ENCODE results near the gene BACE2.
"Not testable (repeated sequence)": the region's sequence is repeated elsewhere in the genome, so short reads cannot be mapped to it uniquely, and the experiment has no call there.

Gene BACE2

DNA sequence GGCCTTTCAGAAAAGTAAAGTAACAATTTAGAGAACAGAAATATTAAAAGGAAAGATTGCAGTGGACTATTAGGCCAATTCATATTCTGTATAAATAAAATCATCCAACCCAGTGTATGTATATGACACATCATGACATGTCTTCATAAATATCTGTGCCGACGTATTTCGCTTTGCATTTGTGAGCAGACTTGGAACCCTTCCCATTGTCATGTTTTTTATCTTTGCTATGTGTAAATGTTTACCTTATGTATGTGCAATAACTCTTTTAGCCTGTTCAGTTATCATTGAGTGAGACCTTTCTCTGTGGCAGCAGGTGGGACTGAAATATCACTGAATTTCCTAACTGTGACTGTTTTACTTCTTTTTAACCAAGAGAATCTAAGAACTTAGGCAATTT is 90.7 kb downstream of the BACE2 start:
- DNase-seq (ENCODE audit: insufficient read length, low spot score): no peak
- FAIRE-seq: no peak

DNA sequence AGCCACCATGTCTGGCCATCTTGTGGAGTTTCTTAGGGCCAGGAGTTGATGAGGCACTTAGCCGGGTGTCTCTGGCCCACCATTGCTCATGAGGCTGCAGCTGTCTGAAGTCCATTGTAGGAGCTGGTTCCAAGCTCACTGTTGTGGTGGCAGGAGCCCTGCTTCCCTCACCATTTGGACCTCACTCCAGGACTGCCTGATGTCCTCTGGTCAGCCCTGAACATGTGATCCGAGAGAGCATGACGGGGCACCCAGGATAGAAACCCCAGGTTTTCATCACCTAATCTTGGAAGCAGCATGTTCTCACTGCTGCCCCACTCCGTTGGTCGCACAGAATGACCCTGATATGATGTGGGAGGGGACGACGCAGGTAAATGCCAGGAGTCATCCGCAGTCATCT is 92.5 kb downstream of the BACE2 start:
- DNase-seq (ENCODE audit: insufficient read length, low spot score) (no peak), FAIRE-seq (no peak)

DNA sequence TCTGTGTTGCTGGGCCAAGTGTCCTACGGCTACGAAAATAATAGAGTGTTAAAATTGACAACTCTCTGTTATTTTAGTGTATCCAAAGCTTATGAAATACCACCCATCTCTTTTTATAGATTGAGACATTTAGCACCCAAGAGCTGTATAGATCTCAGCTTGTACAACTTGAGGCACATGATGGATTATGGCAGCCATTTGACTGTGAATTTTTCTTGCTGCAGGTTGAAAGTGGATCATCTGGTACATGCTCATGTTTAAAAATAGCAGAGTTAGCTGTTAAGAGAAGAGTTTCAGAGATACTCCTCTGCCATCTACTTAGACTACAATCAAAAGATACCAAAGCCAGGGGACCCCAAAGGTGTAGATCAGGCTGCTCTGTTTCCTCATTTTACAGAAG is 99.4 kb downstream of the BACE2 start:
- no peak for DNase-seq (ENCODE audit: insufficient read length, low spot score)
- no peak for FAIRE-seq

DNA sequence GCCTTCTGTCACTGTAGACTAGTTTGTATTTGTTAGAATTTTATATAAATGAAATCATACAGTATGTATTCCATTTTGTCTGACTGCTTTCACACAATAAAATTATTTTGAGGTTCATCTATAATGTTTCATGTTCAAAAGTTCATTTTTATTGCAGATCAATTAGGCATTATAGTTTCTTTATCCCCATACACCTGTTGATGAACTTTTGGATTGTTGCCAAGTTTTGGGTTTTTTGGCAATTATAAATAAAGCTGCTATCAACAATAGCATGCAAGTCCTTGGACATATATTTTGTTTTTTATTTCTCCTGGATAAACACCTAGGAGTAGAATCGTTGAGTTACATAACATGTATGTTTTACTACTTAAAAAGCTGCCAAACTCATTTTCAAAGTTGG is 101.6 kb downstream of the BACE2 start:
- FAIRE-seq: no peak
- no peak for DNase-seq (ENCODE audit: insufficient read length, low spot score)

- FAIRE-seq: no peak
- DNase-seq (ENCODE audit: insufficient read length, low spot score): no peak
Measured at GRCh38 chr21:41277196-41277595, 109.2 kb downstream of the BACE2 start.

- DNase-seq (ENCODE audit: insufficient read length, low spot score): no peak
- no peak for FAIRE-seq
Measured at GRCh38 chr21:41277846-41278245, 109.9 kb downstream of the BACE2 start.

DNA sequence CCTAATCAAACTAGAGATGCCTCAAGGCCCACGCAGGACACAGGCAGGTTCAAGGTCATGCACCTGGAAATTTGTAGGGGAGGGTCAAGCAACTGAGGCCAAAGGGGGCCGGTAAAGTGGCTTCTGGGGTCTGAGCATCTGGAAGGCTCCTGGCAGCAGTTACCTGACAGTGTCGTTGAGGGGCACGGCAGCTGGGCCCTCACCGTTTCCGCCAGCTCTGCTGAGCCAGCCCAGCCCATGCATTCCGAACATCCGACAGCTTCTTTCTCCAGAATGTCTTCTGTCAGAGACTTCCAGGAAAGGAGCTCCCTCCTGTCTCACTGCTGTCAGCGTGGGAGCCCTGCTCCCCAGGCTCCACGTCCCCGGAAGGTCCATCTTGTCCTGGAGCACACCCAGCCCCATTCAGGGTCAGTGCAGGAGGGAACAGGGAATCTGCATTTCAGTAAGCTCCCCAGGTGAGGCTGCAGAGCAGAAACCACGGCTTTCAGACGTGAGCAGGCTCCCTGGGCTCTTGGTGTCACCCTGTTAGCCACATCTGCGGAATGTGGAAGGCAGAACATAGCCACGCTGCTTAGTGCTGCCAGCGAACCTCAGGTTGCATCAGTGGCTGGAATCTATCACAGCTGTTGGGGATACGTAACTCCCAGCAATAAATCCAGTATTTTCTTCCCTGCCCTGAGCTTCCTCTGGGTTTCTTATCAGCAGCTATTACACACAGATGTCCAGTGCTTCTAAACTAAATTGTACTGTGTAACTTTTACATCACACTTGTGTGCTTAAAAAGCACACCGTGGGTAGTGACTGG is 112.4 kb downstream of the BACE2 start:
- DNase-seq (ENCODE audit: insufficient read length, low spot score) (no peak), FAIRE-seq (no peak)

DNA sequence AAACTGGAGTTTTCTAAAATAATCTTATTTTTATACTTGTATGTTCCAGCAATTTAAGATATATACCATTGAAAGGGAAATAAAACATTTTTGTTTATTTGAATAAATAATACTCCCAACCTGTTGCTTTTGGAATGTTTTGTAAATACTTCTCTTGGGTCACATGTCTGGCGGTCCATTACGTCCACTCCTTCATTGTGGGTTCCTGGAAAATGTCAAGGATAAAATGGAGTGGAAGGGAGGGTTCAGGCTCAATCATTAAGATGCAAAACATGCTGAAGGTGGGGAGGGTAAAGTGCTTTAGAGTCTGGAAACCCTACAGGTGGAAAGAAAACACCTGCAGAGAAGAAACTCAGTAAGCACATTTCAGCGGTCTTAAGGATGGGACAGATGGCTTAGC is 114.5 kb downstream of the BACE2 start:
- no peak for DNase-seq (ENCODE audit: insufficient read length, low spot score)
- FAIRE-seq: no peak

- FAIRE-seq: peak; percentile 71
- peak; percentile 68 for DNase-seq (ENCODE audit: insufficient read length, low spot score)
Measured at GRCh38 chr21:41283211-41283818, 115.4 kb downstream of the BACE2 start.

DNA sequence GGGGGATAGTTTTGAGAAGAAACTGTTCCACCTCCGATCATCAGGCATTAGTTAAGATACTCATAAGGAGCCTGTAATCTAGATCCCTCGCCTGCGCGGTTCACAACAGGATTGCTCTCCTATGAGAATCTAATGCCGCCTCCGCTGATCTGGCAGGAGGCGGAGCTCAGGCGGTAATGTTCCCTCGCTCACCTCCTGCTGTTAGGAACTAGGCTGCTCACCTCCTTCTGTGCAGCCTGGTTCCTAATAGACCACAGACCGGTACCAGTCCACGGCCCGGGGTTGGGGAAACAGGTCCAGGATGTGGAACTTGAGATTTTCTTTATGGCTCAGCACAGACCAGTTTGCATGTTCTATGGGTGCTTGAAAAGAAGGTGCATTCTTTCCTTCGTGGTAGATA is 121.5 kb downstream of the BACE2 start:
- DNase-seq (ENCODE audit: insufficient read length, low spot score) (no peak), FAIRE-seq (no peak)

GRCh38 chr21:41290106-41290799 is 122.3 kb downstream of the BACE2 start:
- DNase-seq (ENCODE audit: insufficient read length, low spot score) (no peak), FAIRE-seq (no peak)

GRCh38 chr21:41294548-41295231 is 126.7 kb downstream of the BACE2 start:
- no peak for FAIRE-seq
- DNase-seq (ENCODE audit: insufficient read length, low spot score): no peak

- DNase-seq (ENCODE audit: insufficient read length, low spot score) (no peak), FAIRE-seq (no peak)
Measured at GRCh38 chr21:41295721-41296254, 127.8 kb downstream of the BACE2 start.

GRCh38 chr21:41302976-41303375 is 135.0 kb downstream of the BACE2 start:
- FAIRE-seq (no peak), DNase-seq (ENCODE audit: insufficient read length, low spot score) (no peak)

GRCh38 chr21:41304068-41304720 is 136.2 kb downstream of the BACE2 start:
- FAIRE-seq: no peak
- DNase-seq (ENCODE audit: insufficient read length, low spot score): no peak

GRCh38 chr21:41307219-41307618 is 139.3 kb downstream of the BACE2 start:
- FAIRE-seq (no peak), DNase-seq (ENCODE audit: insufficient read length, low spot score) (no peak)

GRCh38 chr21:41313285-41314164 is 145.6 kb downstream of the BACE2 start:
- FAIRE-seq; DNase-seq (ENCODE audit: insufficient read length, low spot score): not testable (repeated sequence)

- DNase-seq (ENCODE audit: insufficient read length, low spot score) (no peak), FAIRE-seq (no peak)
Measured at GRCh38 chr21:41315726-41316125, 147.8 kb downstream of the BACE2 start.
